ENCODE measurements around the gene DICER1.

- no peak for TF ChIP-seq CTCF (IDR thresholded peaks at IDR 0.05 in 4 of 5, conservative IDR thresholded peaks at IDR 0.05 in 1 of 5)
- TF ChIP-seq POLR2A (IDR thresholded peaks at IDR 0.05): no peak
These were observed 88.3 kb downstream of the DICER1 start for GRCh38 chr14:95069018-95069417.
